Left colon (tissue), 2 donors: ENCODE results near the gene LAMA5. TPM values are rescaled to one million over a fixed set of nuclear protein-coding genes. Genes with fewer than 3 reads are reported as not detected.
"Not testable (repeated sequence)": the region's sequence is repeated elsewhere in the genome, so short reads cannot be mapped to it uniquely, and the experiment has no call there.

Experiments
- ATAC-seq: fragments of 200-7000 bp; cut with Tn5 transposase; one replicate; pipeline ENCODE4 v1.9.1; 2020; ENCODE audit warnings: mild to moderate bottlenecking, moderate library complexity
- DNase-seq, 2 donors: peaks; one replicate each; pipeline ENCODE4 v3.0.0-alpha.2; 2020
- intact Hi-C, 2 donors: fragments of 100-400 bp; cut with DNase I in 1 of 2; cut with micrococcal nuclease in 1 of 2; formaldehyde crosslinking; loops; one replicate each; pipeline versions ENCODE4 v1.11.2 to v1.14.0; 2022; cut with DNase I, micrococcal nuclease
- total RNA-seq, 2 donors: library from RNA; stranded (reverse); fragmentation: NEBNext Ultra II Directional; extraction: Animal tissue kit (Norgen Biotek cat#: 25700); gene quantifications; one replicate each; pipeline ENCODE4 v1.2.1, GENCODE V29; 2021
- donor health status: DM: no; HTN: no; CAD: no.
- donor health status: DM: yes; HTN: yes; CAD: no.

LAMA5 gene
- total RNA-seq, 2 donors from 2014 or later: 18.2 to 45.8 TPM

- intact Hi-C loops: no loop called here
- DNase-seq: no peak
- peak; percentile 31 for ATAC-seq
These were observed 9.3 kb upstream of the LAMA5 start for GRCh38 chr20:62376112-62377063.

DNA sequence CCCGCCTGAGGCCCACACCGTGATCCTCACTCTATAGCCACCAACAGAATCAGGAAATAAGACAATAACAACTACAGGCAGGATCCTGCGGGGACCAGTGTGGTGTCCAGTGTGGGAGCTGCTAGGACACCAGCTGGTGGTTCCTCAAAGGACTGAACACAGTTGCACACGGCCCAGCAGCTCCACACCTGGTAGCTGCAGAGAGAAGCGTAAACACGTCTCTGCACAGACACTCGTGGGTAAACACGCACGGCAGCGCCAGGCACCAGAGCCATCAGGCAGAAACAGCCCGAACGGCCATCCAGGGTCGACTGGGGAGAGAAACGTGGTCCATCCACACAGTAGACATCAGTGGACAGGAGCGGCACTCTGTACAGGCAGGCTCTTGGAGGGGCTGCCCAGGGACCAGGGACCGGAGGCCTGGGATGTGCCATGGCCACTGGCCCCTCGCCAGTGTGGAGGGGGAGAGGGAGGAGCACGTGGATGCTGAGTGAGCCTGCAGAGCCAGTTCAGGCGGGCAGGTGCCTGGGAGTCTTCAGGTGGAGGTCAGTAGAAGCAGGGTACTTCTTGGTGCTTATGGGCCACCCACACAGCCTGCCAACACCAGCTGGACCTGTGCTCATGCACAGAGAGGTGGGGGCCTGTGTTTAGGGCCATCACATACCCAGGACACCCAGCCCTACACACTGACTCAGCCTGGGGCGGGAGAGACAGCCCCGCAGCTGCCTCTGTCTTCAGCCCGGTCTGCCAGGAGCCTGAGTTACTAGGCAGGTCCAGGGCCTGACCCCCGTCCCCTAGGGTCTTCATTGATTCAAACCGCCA is 7.4 kb upstream of the LAMA5 start:
- DNase-seq: no peak
- intact Hi-C loops: no loop called here
- ATAC-seq: no peak

GRCh38 chr20:62373631-62374179 is 6.6 kb upstream of the LAMA5 start:
- intact Hi-C loops, DNase-seq, ATAC-seq: not testable (repeated sequence)

- intact Hi-C loops: no loop called here
- no peak for ATAC-seq
- no peak for DNase-seq
These were observed 5.2 kb upstream of the LAMA5 start for GRCh38 chr20:62372042-62372993.

- no peak for ATAC-seq
- intact Hi-C loops: no loop called here
These were observed 4.5 kb upstream of the LAMA5 start for GRCh38 chr20:62371588-62372041.

DNA sequence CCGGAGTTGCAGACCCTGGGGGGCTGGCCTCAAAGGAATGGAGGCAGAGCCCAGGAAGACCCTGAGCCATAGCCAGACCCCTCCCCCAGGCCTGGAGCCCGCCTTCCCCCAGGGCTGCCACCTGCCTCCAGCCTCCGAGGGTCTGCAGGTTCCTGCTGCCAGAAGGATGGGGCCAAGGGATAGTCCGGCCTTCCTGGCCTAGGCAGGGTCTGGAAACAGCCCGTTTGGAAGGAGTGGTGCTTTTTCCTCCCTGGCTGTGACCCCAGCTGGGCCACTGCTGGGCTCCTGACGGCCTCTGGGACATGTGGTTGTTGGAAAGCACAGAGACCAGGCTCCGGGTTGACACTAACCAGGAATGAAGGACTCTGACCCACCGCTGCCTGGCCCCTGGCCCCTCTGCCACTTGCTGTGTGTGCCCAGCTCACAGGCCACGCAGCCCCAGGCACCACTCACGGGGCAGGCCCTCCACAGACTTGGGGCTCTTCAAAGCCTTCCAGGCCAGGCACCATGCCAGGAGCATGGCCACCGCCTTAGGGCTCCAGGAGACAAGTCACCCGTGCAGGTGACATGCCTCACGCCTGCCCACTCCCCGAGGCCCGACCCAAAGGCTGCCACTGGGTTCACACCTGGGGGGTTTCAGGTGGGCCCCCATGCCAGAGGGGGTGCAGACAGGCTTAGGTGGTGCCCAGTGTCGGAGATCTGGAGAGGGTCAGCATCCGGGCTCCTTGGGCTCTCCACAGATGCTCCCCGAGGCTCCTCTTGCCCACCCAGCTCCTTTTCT is 3.9 kb upstream of the LAMA5 start:
- ATAC-seq: no peak
- no peak for DNase-seq
- intact Hi-C loops: no loop called here

More at GRCh38 chr20:62371588-62372041, 4.5 kb upstream of the LAMA5 start:
- no peak for DNase-seq

- no peak for ATAC-seq
- no peak for DNase-seq
These were observed 3.1 kb upstream of the LAMA5 start for GRCh38 chr20:62370115-62370806.

DNA sequence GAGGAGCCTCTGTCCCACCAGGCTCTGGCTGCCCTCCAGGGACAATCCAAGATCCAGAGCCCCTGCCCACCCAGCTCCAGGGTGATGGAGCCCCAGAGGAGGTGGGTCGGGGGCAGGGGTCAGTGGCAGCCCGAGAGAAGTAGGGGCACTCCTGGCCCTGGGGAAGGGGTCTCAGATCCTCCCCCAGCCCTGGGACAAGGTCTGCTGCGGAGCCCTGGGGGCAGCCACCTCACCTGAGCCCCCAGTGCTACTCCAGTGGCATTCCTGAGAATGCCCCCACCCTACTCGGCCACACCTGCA is 2.7 kb upstream of the LAMA5 start:
- ATAC-seq (no peak), DNase-seq (no peak)
- intact Hi-C loops: no loop called here

More at GRCh38 chr20:62370115-62370806, 3.1 kb upstream of the LAMA5 start:
- intact Hi-C loops: no loop called here

DNA sequence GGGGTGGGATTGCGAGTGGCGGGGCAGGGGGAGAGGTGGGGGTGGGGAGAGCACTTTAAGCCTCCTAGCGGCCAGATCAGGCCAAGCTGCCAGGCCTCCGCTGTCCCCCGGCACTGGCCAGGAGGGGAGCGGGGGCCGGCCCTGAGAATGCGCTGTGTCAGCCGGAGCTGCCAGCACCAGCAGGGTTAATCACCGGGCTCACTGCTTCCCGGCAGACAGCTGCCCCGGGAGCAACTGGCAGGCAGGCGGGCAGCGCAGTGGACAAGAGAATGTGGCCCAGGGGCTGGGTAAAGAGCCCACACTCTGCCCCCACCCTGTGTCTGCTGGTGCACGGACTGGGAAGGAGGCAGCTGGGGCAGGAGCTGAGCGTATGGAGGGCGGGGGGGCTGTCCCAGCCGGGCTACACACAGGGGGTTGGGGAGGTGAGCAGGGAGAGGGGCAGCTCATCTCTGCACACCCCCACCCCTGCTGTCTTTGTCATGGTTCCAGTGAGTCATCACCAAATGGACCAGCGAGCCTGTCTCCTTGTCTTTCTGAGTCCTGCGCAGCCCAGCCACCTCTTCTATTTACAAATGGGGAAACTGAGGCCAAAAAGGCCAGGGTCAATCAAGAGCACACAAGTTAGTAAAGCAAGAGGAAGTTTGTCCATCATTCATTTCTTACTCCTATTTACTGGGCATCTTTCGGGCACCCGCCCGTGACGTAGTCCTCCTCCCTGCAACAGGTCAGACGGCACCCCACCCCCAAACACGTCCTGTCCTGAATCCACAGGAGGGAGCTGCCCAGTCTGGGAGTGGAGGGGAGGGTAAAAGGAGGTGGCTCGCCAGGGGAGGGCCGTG is 2.1 kb upstream of the LAMA5 start:
- ATAC-seq (peak; percentile 13), DNase-seq (no peak)
- intact Hi-C loops: no loop called here

GRCh38 chr20:62368392-62368975 is 1.4 kb upstream of the LAMA5 start:
- DNase-seq (peak; percentile 53 to 70), ATAC-seq (peak; percentile 11)
- intact Hi-C loops: no loop called here

GRCh38 chr20:62367633-62368391 is 700 bp upstream of the LAMA5 start:
- ATAC-seq (peak; percentile 19), DNase-seq (peak in 1 of 2 donors; percentile 44)
- intact Hi-C loops: no loop called here

- peak in 1 of 2 donors; percentile 46 for DNase-seq
- intact Hi-C loops: no loop called here
- peak; percentile 52 for ATAC-seq
These were observed 559 bp downstream of the LAMA5 start for GRCh38 chr20:62366370-62367135.

- DNase-seq: peak in 1 of 2 donors; percentile 49
- intact Hi-C loops: no loop called here
- no peak for ATAC-seq
These were observed 1.2 kb downstream of the LAMA5 start for GRCh38 chr20:62365814-62366369.
